K562 (cell line): ENCODE measurements around the gene NRXN2. TPM values are rescaled to one million over a fixed set of nuclear protein-coding genes. Genes with fewer than 3 reads are reported as not detected.

Source experiments
- C11orf30 ChIP-seq: fragments of 450-650 bp; IDR thresholded peaks from 2 replicates; pipeline ENCODE4 v1.6.1; 2016; ENCODE audit warnings: low read depth, mild to moderate bottlenecking
- CHD2 ChIP-seq: IDR thresholded peaks from 2 replicates; pipeline ENCODE4 v1.6.1; 2011; ENCODE audit warnings: low read depth, low read length
- CTCFL ChIP-seq: IDR thresholded peaks from 2 replicates; pipeline ENCODE4 v1.6.1; 2011; ENCODE audit warnings: borderline replicate concordance, low read depth, mild to moderate bottlenecking, moderate library complexity, low read length; ENCODE audit not compliant: insufficient read depth, poor library complexity, severe bottlenecking
- E2F6 ChIP-seq, 2 experiments: IDR thresholded peaks; 2 replicates each; pipeline ENCODE4 v1.6.1; 2011; ENCODE audit warnings: borderline replicate concordance in 1 of 2, control low read depth in 1 of 2, low read depth in 1 of 2, low read length in 1 of 2, mild to moderate bottlenecking in 1 of 2, mixed read lengths in 1 of 2, moderate library complexity in 1 of 2; ENCODE audit not compliant: insufficient read depth in 1 of 2, insufficient read length in 1 of 2, poor library complexity in 1 of 2, severe bottlenecking in 1 of 2; ENCODE audit errors: extremely low read depth in 1 of 2
- GABPB1 ChIP-seq: sonication (generic); formaldehyde crosslinking; IDR thresholded peaks from 2 replicates; pipeline ENCODE4 v1.8.0; 2022; ENCODE audit warnings: mild to moderate bottlenecking, missing genetic modification reagents
- IRF2 ChIP-seq: sonication (generic); formaldehyde crosslinking; IDR thresholded peaks from 2 replicates; pipeline ENCODE4 v1.8.1; 2022; ENCODE audit warnings: mild to moderate bottlenecking, missing genetic modification reagents
- KDM2B ChIP-seq: fragments of 250-450 bp; sonication (Bioruptor Pico); IDR thresholded peaks from 2 replicates; pipeline ENCODE4 v1.8.0; 2021; ENCODE audit warnings: mild to moderate bottlenecking, moderate library complexity
- MAFF ChIP-seq: IDR thresholded peaks from 2 replicates; pipeline ENCODE4 v1.6.1; 2012; ENCODE audit warnings: low read length, improper control_type of control experiment
- MEF2D ChIP-seq: conservative IDR thresholded peaks from 2 replicates; pipeline ENCODE4 v1.6.1; 2016; ENCODE audit warnings: low read depth, missing genetic modification characterization, missing compliant biosample characterization
- NR2C2 ChIP-seq, 2 experiments: fragments of 200-800 bp in 1 of 2; sonication (Bioruptor generic) in 1 of 2; sonication (generic) in 1 of 2; formaldehyde crosslinking in 1 of 2; IDR thresholded peaks; 2 replicates each; pipeline versions ENCODE4 v1.6.1 to v1.8.0; 2016 to 2022; ENCODE audit warnings: mild to moderate bottlenecking in 1 of 2, missing compliant biosample characterization in 1 of 2, missing genetic modification characterization in 1 of 2, missing genetic modification reagents in 1 of 2
- PATZ1 ChIP-seq: fragments of 250-450 bp; sonication (Bioruptor Pico); IDR thresholded peaks from 2 replicates; pipeline ENCODE4 v1.5.0; 2020; ENCODE audit warnings: mild to moderate bottlenecking, borderline replicate concordance
- POLR2B ChIP-seq: fragments of 450-650 bp; IDR thresholded peaks from 2 replicates; pipeline ENCODE4 v1.6.1; 2018; ENCODE audit warnings: low read depth; ENCODE audit not compliant: partially characterized antibody
- RBM15 ChIP-seq: fragments of 200-400 bp; formaldehyde crosslinking; IDR thresholded peaks from 2 replicates; pipeline ENCODE4 v1.6.1; 2018; ENCODE audit warnings: mild to moderate bottlenecking, low read length, moderate library complexity; ENCODE audit not compliant: insufficient read depth
- RFX7 ChIP-seq: fragments of 250-450 bp; sonication (Bioruptor Pico); IDR thresholded peaks from 2 replicates; pipeline ENCODE4 v1.5.1; 2021; ENCODE audit warnings: mild to moderate bottlenecking
- RNF2 ChIP-seq: sonication (generic); IDR thresholded peaks from 2 replicates; pipeline ENCODE4 v1.6.1; 2016
- SMARCB1 ChIP-seq: IDR thresholded peaks from 2 replicates; pipeline ENCODE4 v1.6.1; 2011; ENCODE audit warnings: improper control_type of control experiment, low read depth; ENCODE audit not compliant: insufficient read length
- SMARCC2 ChIP-seq: fragments of 450-650 bp; IDR thresholded peaks from 2 replicates; pipeline ENCODE4 v1.6.1; 2017; ENCODE audit warnings: antibody characterized with exemption, moderate library complexity, mild to moderate bottlenecking, low read depth
- SRSF9 ChIP-seq: fragments of 200-400 bp; formaldehyde crosslinking; IDR thresholded peaks from 2 replicates; pipeline ENCODE4 v1.6.1; 2017; ENCODE audit warnings: low read depth, low read length, borderline replicate concordance
- TFAM ChIP-seq: fragments of 250-450 bp; sonication (Bioruptor Pico); conservative IDR thresholded peaks from 2 replicates; pipeline ENCODE4 v1.5.0; 2021; ENCODE audit warnings: mild to moderate bottlenecking, moderate library complexity
- ZBTB1 ChIP-seq: sonication (generic); formaldehyde crosslinking; IDR thresholded peaks from 2 replicates; pipeline ENCODE4 v1.8.1; 2023; ENCODE audit warnings: missing genetic modification reagents, low read depth, mild to moderate bottlenecking, borderline replicate concordance
- ZBTB17 ChIP-seq: fragments of 450-650 bp; formaldehyde crosslinking; IDR thresholded peaks from 2 replicates; pipeline ENCODE4 v1.4.0; 2020; ENCODE audit warnings: mild to moderate bottlenecking
- ZNF263 ChIP-seq: sonication (generic); formaldehyde crosslinking; IDR thresholded peaks from 2 replicates; pipeline ENCODE4 v1.8.0; 2022; ENCODE audit warnings: mild to moderate bottlenecking, missing genetic modification reagents, borderline replicate concordance
- ZNF324 ChIP-seq: fragments of 250-450 bp; sonication (Bioruptor Pico); IDR thresholded peaks from 2 replicates; pipeline ENCODE4 v1.4.0; 2020; ENCODE audit warnings: mild to moderate bottlenecking
- polyA plus RNA-seq, 8 experiments: library from polyadenylated mRNA; depleted of rRNA in 4 of 8; stranded (reverse) in 5 of 8; unstranded in 3 of 8; fragments of >200 nt; fragmentation: Nextera tagmentation in 2 of 8; fragmentation: Illumina TruSeq in 1 of 8; extraction: Ambion mirVana in 2 of 8; extraction: Trizol in 1 of 8; gene quantifications; 2 replicates each; pipeline versions ENCODE4 v1.2.1 to v1.2.3, GENCODE V29; 2011 to 2014; ENCODE audit warnings: inconsistent platforms in 1 of 8, missing spikeins in 1 of 8
- total RNA-seq, 7 experiments: library from RNA; depleted of rRNA in 6 of 7; stranded (reverse); fragments of >200 nt in 6 of 7; fragmentation: Illumina TruSeq in 2 of 7; extraction: Trizol in 2 of 7; gene quantifications; 2 replicates each; pipeline versions ENCODE4 v1.2.1 to v1.2.3, GENCODE V29; 2011 to 2021; ENCODE audit warnings: low replicate concordance in 1 of 7

Gene NRXN2
- total and polyA plus RNA-seq, 9 of the 15 experiments (the other 6 are each of a cell fraction or from before 2014, with no cell fraction given), result 0.07 to 0.47 (median 0.15) TPM; not detected in 4

GRCh38 chr11:64754124-64754918 is 31.3 kb upstream of the NRXN2 start (continued):
- TF ChIP-seq RFX7 (CRISPR knock-in tag), result no peak
- no peak for TF ChIP-seq NR2C2 (CRISPR knock-in tag; IDR thresholded peaks at IDR 0.05)
- no peak for TF ChIP-seq NR2C2 (tag; IDR thresholded peaks at IDR 0.05)
- TF ChIP-seq C11orf30, result no peak
- TF ChIP-seq SRSF9, result no peak
- TF ChIP-seq RNF2, result no peak
- TF ChIP-seq ZBTB1 (CRISPR knock-in tag), result no peak
- no peak for TF ChIP-seq SMARCB1
- TF ChIP-seq IRF2 (CRISPR knock-in tag), result no peak
- TF ChIP-seq PATZ1 (CRISPR knock-in tag), result no peak
- TF ChIP-seq E2F6 (IDR thresholded peaks at IDR 0.05; ENCODE audit: borderline replicate concordance in 1 of 2, extremely low read depth in 1 of 2, insufficient read depth in 1 of 2, insufficient read length in 1 of 2, low read depth in 1 of 2, low read length in 1 of 2, poor library complexity in 1 of 2, severe bottlenecking in 1 of 2), result peak in 1 of 2 experiments; percentile 72
- TF ChIP-seq SMARCC2, result no peak
- TF ChIP-seq RBM15, result no peak
- 0 out of 2 replicates have a peak, but pooled peaks have one; percentile 30 for TF ChIP-seq ZNF263 (CRISPR knock-in tag)
- TF ChIP-seq GABPB1 (CRISPR knock-in tag), result peak; percentile 49; the same call in 1 of the 2 replicates
- TF ChIP-seq CHD2, result no peak
- no peak for TF ChIP-seq ZNF324 (CRISPR knock-in tag)
- no peak for TF ChIP-seq TFAM (CRISPR knock-in tag)
- no peak for TF ChIP-seq POLR2B
- TF ChIP-seq KDM2B (CRISPR knock-in tag), result no peak
- no peak for TF ChIP-seq ZBTB17
- TF ChIP-seq MAFF, result no peak
- 0 out of 2 replicates have a peak, but pooled peaks have one; percentile 46 for TF ChIP-seq MEF2D (tag)
- TF ChIP-seq CTCFL, result no peak
